ENCODE results near the gene ARL15.

DNA sequence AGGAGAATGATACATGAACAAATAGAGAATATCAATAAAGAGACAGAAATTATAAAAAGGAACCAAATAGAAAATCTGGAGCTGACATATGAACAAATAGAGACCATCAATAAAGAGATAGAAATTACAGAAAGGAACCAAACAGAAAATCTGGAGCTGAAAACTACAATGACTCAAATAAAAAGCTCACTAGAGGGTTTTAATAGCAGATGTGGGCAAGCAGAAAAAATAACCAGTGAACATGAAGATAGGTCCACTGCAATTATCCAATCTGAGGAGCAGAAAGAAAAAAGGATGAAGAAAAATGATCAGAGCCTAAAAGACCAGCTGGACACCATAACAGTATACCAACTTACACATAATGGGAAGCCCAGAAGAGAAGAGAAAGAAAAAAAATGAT, 353.7 kb downstream of the ARL15 start:
- TF ChIP-seq POLR2A (IDR thresholded peaks at IDR 0.05) (no peak), POLR2AphosphoS5 (IDR thresholded peaks at IDR 0.05; ENCODE audit: insufficient read depth in 1 of 2, low read depth in 1 of 2) (no peak)
- TF ChIP-seq, protein P1, sequence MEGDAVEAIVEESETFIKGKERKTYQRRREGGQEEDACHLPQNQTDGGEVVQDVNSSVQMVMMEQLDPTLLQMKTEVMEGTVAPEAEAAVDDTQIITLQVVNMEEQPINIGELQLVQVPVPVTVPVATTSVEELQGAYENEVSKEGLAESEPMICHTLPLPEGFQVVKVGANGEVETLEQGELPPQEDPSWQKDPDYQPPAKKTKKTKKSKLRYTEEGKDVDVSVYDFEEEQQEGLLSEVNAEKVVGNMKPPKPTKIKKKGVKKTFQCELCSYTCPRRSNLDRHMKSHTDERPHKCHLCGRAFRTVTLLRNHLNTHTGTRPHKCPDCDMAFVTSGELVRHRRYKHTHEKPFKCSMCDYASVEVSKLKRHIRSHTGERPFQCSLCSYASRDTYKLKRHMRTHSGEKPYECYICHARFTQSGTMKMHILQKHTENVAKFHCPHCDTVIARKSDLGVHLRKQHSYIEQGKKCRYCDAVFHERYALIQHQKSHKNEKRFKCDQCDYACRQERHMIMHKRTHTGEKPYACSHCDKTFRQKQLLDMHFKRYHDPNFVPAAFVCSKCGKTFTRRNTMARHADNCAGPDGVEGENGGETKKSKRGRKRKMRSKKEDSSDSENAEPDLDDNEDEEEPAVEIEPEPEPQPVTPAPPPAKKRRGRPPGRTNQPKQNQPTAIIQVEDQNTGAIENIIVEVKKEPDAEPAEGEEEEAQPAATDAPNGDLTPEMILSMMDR (IDR thresholded peaks at IDR 0.05) = no peak

All from vagina (tissue), 2 donors.